Suppressor macrophage treated with lipopolysaccharide for 1 hour (primary cell): Measurements from ENCODE around the gene CSNK2A1.
A peak's percentile ranks its signal among the peaks of the same experiment; 100 is the strongest.
"Not testable (repeated sequence)": the region's sequence is repeated elsewhere in the genome, so short reads cannot be mapped to it uniquely, and the experiment has no call there.

Source experiments
- DNase-seq, 3 donors: peaks; one replicate each; pipeline ENCODE4 v3.0.0-alpha.2; 2020 to 2022

CSNK2A1 gene

GRCh38 chr20:543369-544152, at the start of gene CSNK2A1:
Gene CSNK2A1 (minus strand): TSS chr20:543790. CDS start chr20:508551, 35,239 bp downstream.
- DNase-seq = peak; percentile 97 to 98 (median 98)

- DNase-seq = no peak
Observed at GRCh38 chr20:592506-592905, 48.9 kb upstream of the CSNK2A1 start.

- no peak for DNase-seq
Observed at GRCh38 chr20:591941-592340, 48.4 kb upstream of the CSNK2A1 start.

GRCh38 chr20:588932-589672, 45.5 kb upstream of the CSNK2A1 start:
- DNase-seq = peak; percentile 82 to 90 (median 88)

GRCh38 chr20:588476-588875, 44.9 kb upstream of the CSNK2A1 start:
- DNase-seq = no peak

GRCh38 chr20:584971-585301, 41.3 kb upstream of the CSNK2A1 start:
- no peak for DNase-seq

- DNase-seq = peak; percentile 35 to 60 (median 53)
Observed at GRCh38 chr20:584161-584970, 40.8 kb upstream of the CSNK2A1 start.

- peak in 1 of 3 donors; percentile 13 for DNase-seq
Observed at GRCh38 chr20:582204-582603, 38.6 kb upstream of the CSNK2A1 start.

- not testable (repeated sequence) for DNase-seq
Observed at GRCh38 chr20:578940-579690, 35.5 kb upstream of the CSNK2A1 start.

- peak; percentile 12 to 20 (median 15) for DNase-seq
Observed at GRCh38 chr20:577167-577791, 33.7 kb upstream of the CSNK2A1 start.

- no peak for DNase-seq
Observed at GRCh38 chr20:576156-576555, 32.6 kb upstream of the CSNK2A1 start.

- DNase-seq = no peak
Observed at GRCh38 chr20:575230-575629, 31.6 kb upstream of the CSNK2A1 start.

GRCh38 chr20:574297-574942, 30.8 kb upstream of the CSNK2A1 start:
- DNase-seq = no peak

GRCh38 chr20:573414-574296, 30.1 kb upstream of the CSNK2A1 start:
- no peak for DNase-seq

- no peak for DNase-seq
Observed at GRCh38 chr20:572727-573126, 29.1 kb upstream of the CSNK2A1 start.

GRCh38 chr20:571754-572441, 28.3 kb upstream of the CSNK2A1 start:
- no peak for DNase-seq

- no peak for DNase-seq
Observed at GRCh38 chr20:568673-569415, 25.3 kb upstream of the CSNK2A1 start.

GRCh38 chr20:568097-568652, 24.6 kb upstream of the CSNK2A1 start:
- DNase-seq = no peak

GRCh38 chr20:564192-564591, 20.6 kb upstream of the CSNK2A1 start:
- no peak for DNase-seq
